ENCODE measurements around the gene MYOCOS. TPM values are rescaled to one million over a fixed set of nuclear protein-coding genes. Genes with fewer than 3 reads are reported as not detected.

The MYOCOS gene, protein sequence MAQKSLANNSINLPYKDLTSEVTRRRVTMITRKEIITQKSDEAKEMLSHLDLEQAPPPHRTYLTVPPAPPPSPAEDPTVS
- total RNA-seq (not detected in 2 replicates), polyA plus RNA-seq (not detected in 2 replicates), polyA minus RNA-seq (ENCODE audit: low replicate concordance) (not detected in 2 replicates)
- not detected in 2 replicates for polyA plus RNA-seq (2012)

DNA sequence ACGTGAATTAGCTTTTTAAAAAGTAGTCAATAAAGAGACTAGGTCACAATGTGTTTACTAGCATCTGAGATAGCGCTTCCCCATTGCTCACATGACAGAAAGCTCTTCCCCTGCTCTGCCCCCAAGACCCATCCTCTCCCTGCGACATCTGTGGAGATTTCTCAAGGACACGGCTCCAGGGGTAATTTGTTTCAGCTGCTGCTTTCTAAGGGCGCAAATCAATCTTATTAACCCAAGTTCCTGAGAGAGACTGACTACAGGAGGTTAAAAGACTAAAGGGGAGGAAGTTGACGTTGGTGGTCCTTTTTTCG is at the start of gene MYOCOS:
Gene MYOCOS, plus strand, starts transcription at position 92 of the 311 bp plus-strand sequence. CDS start 1,641 bp downstream, outside the sequence.
- H3K9ac ChIP-seq (ENCODE audit: insufficient read depth, low read length): no peak within 1 kb of the TSS
- H4K20me1 ChIP-seq (ENCODE audit: control insufficient read depth, extremely low read depth, insufficient read depth, low read length): no peaks in the 10 kb centered on the region
- no peaks in the 10 kb centered on the region for H3K79me2 ChIP-seq (ENCODE audit: control insufficient read depth, insufficient read depth, low read length)
- DNase-seq (ENCODE audit: low read depth in 2 of 2): no peak
- no peak within 1 kb of the TSS for H3K27ac ChIP-seq (ENCODE audit: insufficient read depth, low read length)
- H2AFZ ChIP-seq (ENCODE audit: low read length): no peak within 1 kb of the TSS
- H3K36me3 ChIP-seq (ENCODE audit: control insufficient read depth, insufficient read depth, low read length): no peaks in the 10 kb centered on the region
- H3K4me2 ChIP-seq (ENCODE audit: extremely low read depth, insufficient read depth, low read length): no peak within 1 kb of the TSS
- TF ChIP-seq, protein P1, sequence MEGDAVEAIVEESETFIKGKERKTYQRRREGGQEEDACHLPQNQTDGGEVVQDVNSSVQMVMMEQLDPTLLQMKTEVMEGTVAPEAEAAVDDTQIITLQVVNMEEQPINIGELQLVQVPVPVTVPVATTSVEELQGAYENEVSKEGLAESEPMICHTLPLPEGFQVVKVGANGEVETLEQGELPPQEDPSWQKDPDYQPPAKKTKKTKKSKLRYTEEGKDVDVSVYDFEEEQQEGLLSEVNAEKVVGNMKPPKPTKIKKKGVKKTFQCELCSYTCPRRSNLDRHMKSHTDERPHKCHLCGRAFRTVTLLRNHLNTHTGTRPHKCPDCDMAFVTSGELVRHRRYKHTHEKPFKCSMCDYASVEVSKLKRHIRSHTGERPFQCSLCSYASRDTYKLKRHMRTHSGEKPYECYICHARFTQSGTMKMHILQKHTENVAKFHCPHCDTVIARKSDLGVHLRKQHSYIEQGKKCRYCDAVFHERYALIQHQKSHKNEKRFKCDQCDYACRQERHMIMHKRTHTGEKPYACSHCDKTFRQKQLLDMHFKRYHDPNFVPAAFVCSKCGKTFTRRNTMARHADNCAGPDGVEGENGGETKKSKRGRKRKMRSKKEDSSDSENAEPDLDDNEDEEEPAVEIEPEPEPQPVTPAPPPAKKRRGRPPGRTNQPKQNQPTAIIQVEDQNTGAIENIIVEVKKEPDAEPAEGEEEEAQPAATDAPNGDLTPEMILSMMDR (conservative IDR thresholded peaks at IDR 0.05 in 1 of 2, IDR thresholded peaks at IDR 0.05 in 1 of 2; ENCODE audit: low read depth in 1 of 2, low read length in 2 of 2): no peak
- TF ChIP-seq EZH2 (IDR thresholded peaks at IDR 0.05; ENCODE audit: low read length, missing control alignments): no peak
- H3K4me1 ChIP-seq (ENCODE audit: control insufficient read depth, extremely low read depth, insufficient read depth, low read length): no peaks in the 10 kb centered on the region
- H3K9me3 ChIP-seq (ENCODE audit: control insufficient read depth, insufficient read depth, low read depth, low read length): no peaks in the 10 kb centered on the region
- no peak within 1 kb of the TSS for H3K4me3 ChIP-seq (replicated peaks in 1 of 4; ENCODE audit: control extremely low read depth in 1 of 4, insufficient read depth in 1 of 4, low read depth in 3 of 4, low read length in 4 of 4)
- no peaks in the 10 kb centered on the region for H3K27me3 ChIP-seq (ENCODE audit: control insufficient read depth, insufficient read depth, low read length)

DNA sequence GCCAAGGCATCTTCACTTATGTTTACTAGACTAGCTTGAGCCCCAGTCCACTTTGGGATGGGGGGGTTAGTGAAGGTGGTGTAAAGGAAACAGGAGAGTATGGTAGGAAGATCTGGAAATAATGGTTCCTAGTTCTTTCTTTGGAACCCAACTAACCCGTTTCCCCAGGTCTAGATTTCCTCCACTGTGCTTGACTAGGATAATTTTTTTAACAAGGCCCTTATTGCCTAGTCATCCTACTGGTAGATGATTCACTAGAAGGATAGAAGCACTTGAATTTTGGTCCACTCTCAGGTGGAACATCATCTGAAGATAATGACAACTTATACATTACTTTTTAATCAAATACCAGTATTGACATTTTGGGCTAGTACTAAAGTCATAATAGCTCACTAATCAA is 45.9 kb upstream of the MYOCOS start:
- peaks cover 14% of the 10 kb centered on the region for H3K36me3 ChIP-seq (ENCODE audit: control insufficient read depth, insufficient read depth, low read length)

DNA sequence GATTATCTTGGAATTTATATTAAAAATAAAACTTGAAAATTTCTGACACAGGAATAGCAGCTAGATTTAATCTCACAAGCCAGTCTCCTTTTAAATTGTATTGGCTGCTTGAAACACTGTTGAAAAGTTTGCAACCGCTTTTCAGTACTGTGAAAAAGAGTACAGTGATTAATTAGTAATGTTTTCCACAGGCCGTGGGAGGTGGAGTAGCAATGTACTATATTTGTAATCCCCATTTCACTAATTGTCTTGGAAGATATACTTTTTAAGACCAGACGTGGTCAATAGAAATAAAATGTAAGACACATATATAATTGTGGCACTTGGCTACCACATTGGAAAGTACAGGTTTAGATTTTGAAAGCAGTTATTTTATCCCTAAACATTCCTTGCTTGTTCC is 40.8 kb upstream of the MYOCOS start:
- Histone ChIP-seq H3K27ac (ENCODE audit: insufficient read depth, low read length) (no peak overlapping the region), H2AFZ (ENCODE audit: low read length) (no peak overlapping the region), H3K36me3 (ENCODE audit: control insufficient read depth, insufficient read depth, low read length) (peaks cover 20% of the 10 kb centered on the region), H4K20me1 (ENCODE audit: control insufficient read depth, extremely low read depth, insufficient read depth, low read length) (no peaks in the 10 kb centered on the region), H3K9me3 (ENCODE audit: control insufficient read depth, insufficient read depth, low read depth, low read length) (no peaks in the 10 kb centered on the region), H3K4me1 (ENCODE audit: control insufficient read depth, extremely low read depth, insufficient read depth, low read length) (no peaks in the 10 kb centered on the region), H3K4me3 (replicated peaks in 1 of 4; ENCODE audit: control extremely low read depth in 1 of 4, insufficient read depth in 1 of 4, low read depth in 3 of 4, low read length in 4 of 4) (no peak overlapping the region), H3K4me2 (ENCODE audit: extremely low read depth, insufficient read depth, low read length) (no peak overlapping the region), H3K9ac (ENCODE audit: insufficient read depth, low read length) (no peak overlapping the region), H3K27me3 (ENCODE audit: control insufficient read depth, insufficient read depth, low read length) (no peaks in the 10 kb centered on the region), H3K79me2 (ENCODE audit: control insufficient read depth, insufficient read depth, low read length) (no peaks in the 10 kb centered on the region)
- TF ChIP-seq, protein P1 (conservative IDR thresholded peaks at IDR 0.05 in 1 of 2, IDR thresholded peaks at IDR 0.05 in 1 of 2; ENCODE audit: low read depth in 1 of 2, low read length in 2 of 2): no peak
- no peak for TF ChIP-seq EZH2 (IDR thresholded peaks at IDR 0.05; ENCODE audit: low read length, missing control alignments)
- DNase-seq (ENCODE audit: low read depth in 2 of 2): no peak

More for the DNA sequence above, 45.9 kb upstream of the MYOCOS start:
- Histone ChIP-seq H2AFZ (ENCODE audit: low read length) (no peak overlapping the region), H3K9me3 (ENCODE audit: control insufficient read depth, insufficient read depth, low read depth, low read length) (no peaks in the 10 kb centered on the region), H3K27ac (ENCODE audit: insufficient read depth, low read length) (no peak overlapping the region), H3K79me2 (ENCODE audit: control insufficient read depth, insufficient read depth, low read length) (no peaks in the 10 kb centered on the region), H3K4me1 (ENCODE audit: control insufficient read depth, extremely low read depth, insufficient read depth, low read length) (no peaks in the 10 kb centered on the region), H3K9ac (ENCODE audit: insufficient read depth, low read length) (no peak overlapping the region), H3K4me3 (replicated peaks in 1 of 4; ENCODE audit: control extremely low read depth in 1 of 4, insufficient read depth in 1 of 4, low read depth in 3 of 4, low read length in 4 of 4) (no peak overlapping the region), H4K20me1 (ENCODE audit: control insufficient read depth, extremely low read depth, insufficient read depth, low read length) (no peaks in the 10 kb centered on the region), H3K4me2 (ENCODE audit: extremely low read depth, insufficient read depth, low read length) (no peak overlapping the region), H3K27me3 (ENCODE audit: control insufficient read depth, insufficient read depth, low read length) (no peaks in the 10 kb centered on the region)
- TF ChIP-seq, protein P1 (conservative IDR thresholded peaks at IDR 0.05 in 1 of 2, IDR thresholded peaks at IDR 0.05 in 1 of 2; ENCODE audit: low read depth in 1 of 2, low read length in 2 of 2): no peak
- no peak for TF ChIP-seq EZH2 (IDR thresholded peaks at IDR 0.05; ENCODE audit: low read length, missing control alignments)
- DNase-seq (ENCODE audit: low read depth in 2 of 2): no peak
